ENCODE measurements around the gene TMEM204. TPM values are rescaled to one million over a fixed set of nuclear protein-coding genes. Genes with fewer than 3 reads are reported as not detected.

TMEM204 gene
- total RNA-seq, 1 experiment from 2014 or later: not detected

DNA sequence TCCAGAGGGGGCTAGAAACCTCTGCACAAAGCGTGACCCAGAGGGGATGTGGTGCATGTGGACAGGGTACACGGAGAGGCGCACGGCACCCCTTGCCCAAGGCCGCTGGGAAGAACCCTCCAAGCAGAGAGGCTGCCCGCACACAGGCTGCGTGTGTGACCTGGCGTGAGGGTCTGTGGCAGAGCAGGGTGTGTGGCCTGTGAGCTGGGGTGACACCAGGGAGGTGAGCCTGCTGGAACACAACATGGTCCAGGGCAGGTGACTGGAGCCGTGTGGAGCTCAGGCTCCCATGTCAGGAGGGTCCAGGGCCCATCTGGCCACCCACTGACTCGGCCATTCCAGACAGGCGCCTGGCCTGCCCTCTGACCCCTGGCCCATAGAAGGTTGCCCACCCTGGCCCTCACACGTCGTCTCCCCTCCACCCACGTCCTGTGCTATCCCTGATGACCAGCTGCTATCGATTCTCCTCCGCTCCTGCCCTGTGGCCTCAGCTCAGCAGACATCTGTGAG lies 14.8 kb upstream of the TMEM204 start:
- no peak for DNase-seq (ENCODE audit: low spot score)
- no peak overlapping the region for H3K4me3 ChIP-seq (ENCODE audit: low read depth, low read length, poor library complexity, severe bottlenecking)
- H3K4me1 ChIP-seq (ENCODE audit: insufficient read depth, low read length, poor library complexity, severe bottlenecking): no peaks in the 10 kb centered on the region
- no peaks in the 10 kb centered on the region for H3K36me3 ChIP-seq (ENCODE audit: insufficient read depth, low read length, poor library complexity, severe bottlenecking)
- H3K27me3 ChIP-seq (replicated peaks; ENCODE audit: insufficient read depth, low read depth, low read length, poor library complexity): no peaks in the 10 kb centered on the region
- intact Hi-C loops (cut with micrococcal nuclease; ENCODE audit: unreplicated experiment): no loop called here
- POLR2A ChIA-PET (ENCODE audit: low non-redundant PET): no interaction called here
- no peak for TF ChIP-seq EZH2 (IDR thresholded peaks at IDR 0.05; ENCODE audit: borderline replicate concordance, low read depth, low read length, poor library complexity, severe bottlenecking)
- TF ChIP-seq, protein P1, sequence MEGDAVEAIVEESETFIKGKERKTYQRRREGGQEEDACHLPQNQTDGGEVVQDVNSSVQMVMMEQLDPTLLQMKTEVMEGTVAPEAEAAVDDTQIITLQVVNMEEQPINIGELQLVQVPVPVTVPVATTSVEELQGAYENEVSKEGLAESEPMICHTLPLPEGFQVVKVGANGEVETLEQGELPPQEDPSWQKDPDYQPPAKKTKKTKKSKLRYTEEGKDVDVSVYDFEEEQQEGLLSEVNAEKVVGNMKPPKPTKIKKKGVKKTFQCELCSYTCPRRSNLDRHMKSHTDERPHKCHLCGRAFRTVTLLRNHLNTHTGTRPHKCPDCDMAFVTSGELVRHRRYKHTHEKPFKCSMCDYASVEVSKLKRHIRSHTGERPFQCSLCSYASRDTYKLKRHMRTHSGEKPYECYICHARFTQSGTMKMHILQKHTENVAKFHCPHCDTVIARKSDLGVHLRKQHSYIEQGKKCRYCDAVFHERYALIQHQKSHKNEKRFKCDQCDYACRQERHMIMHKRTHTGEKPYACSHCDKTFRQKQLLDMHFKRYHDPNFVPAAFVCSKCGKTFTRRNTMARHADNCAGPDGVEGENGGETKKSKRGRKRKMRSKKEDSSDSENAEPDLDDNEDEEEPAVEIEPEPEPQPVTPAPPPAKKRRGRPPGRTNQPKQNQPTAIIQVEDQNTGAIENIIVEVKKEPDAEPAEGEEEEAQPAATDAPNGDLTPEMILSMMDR (conservative IDR thresholded peaks at IDR 0.05; ENCODE audit: low read depth, low read length): no peak
- peaks cover 8% of the 10 kb centered on the region for H3K9me3 ChIP-seq (ENCODE audit: low read depth, low read length, poor library complexity, severe bottlenecking)
- no TSS peak for BruUV-seq (replicated peaks)
- CTCF ChIA-PET: no interaction called here
- no peak overlapping the region for H3K27ac ChIP-seq (ENCODE audit: low read depth, low read length, poor library complexity, severe bottlenecking)

DNA sequence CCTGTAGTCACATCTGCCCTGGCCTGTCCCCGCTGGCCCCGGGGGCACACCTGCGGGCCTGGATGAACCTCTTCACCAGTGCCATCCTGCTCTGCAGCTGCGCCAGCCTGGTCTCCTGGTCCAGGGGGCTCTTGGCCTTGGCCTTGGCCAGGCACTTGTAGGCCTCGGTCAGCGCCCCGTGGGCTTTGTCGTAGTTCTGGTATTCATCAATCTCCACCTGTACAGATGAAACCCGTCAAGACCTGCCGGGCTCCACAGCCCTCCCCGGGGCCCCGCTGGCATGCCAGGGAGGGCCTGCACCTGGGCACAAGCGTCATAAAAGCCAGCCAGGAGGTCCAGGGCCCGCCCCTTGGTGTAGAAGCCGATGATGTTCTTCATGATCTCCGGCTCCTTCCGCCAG lies 13.6 kb upstream of the TMEM204 start:
- CTCF ChIA-PET: no interaction called here

DNA sequence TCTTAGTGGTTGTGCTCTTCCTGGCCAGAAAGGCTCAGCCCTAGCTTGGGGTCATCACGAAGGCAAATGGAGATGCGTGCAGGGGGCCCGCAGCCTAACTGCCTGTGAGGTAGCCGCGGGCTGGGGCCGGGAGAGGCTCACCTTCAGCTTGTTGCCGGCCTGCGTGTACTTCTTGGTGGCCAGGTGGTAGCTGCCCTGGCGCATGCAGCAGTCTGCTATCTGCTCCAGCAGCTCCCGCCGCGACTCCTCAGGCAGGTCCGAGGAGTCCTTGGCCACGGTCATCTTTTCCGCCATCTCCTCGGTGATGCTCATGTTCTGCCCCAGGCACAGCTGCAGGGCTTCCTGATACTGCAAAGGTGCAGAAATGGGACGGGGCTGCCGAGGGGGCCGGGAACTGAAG lies 13.0 kb upstream of the TMEM204 start:
- H3K4me3 ChIP-seq (ENCODE audit: low read depth, low read length, poor library complexity, severe bottlenecking): no peak overlapping the region
- TF ChIP-seq EZH2 (IDR thresholded peaks at IDR 0.05; ENCODE audit: borderline replicate concordance, low read depth, low read length, poor library complexity, severe bottlenecking): no peak
- TF ChIP-seq, protein P1 (conservative IDR thresholded peaks at IDR 0.05; ENCODE audit: low read depth, low read length): no peak
- no peak overlapping the region for H3K27ac ChIP-seq (ENCODE audit: low read depth, low read length, poor library complexity, severe bottlenecking)
- no peak for DNase-seq (ENCODE audit: low spot score)
- BruUV-seq (replicated peaks): no TSS peak
- H3K36me3 ChIP-seq (ENCODE audit: insufficient read depth, low read length, poor library complexity, severe bottlenecking): no peaks in the 10 kb centered on the region
- H3K4me1 ChIP-seq (ENCODE audit: insufficient read depth, low read length, poor library complexity, severe bottlenecking): no peaks in the 10 kb centered on the region
- CTCF ChIA-PET: no interaction called here
- intact Hi-C loops (cut with micrococcal nuclease; ENCODE audit: unreplicated experiment): no loop called here
- no peaks in the 10 kb centered on the region for H3K27me3 ChIP-seq (replicated peaks; ENCODE audit: insufficient read depth, low read depth, low read length, poor library complexity)
- no peaks in the 10 kb centered on the region for H3K9me3 ChIP-seq (ENCODE audit: low read depth, low read length, poor library complexity, severe bottlenecking)
- POLR2A ChIA-PET (ENCODE audit: low non-redundant PET): no interaction called here

More for the DNA sequence above, 13.6 kb upstream of the TMEM204 start:
- TF ChIP-seq EZH2 (IDR thresholded peaks at IDR 0.05; ENCODE audit: borderline replicate concordance, low read depth, low read length, poor library complexity, severe bottlenecking): no peak
- TF ChIP-seq, protein P1 (conservative IDR thresholded peaks at IDR 0.05; ENCODE audit: low read depth, low read length): no peak
- intact Hi-C loops (cut with micrococcal nuclease; ENCODE audit: unreplicated experiment): no loop called here
- H3K27ac ChIP-seq (ENCODE audit: low read depth, low read length, poor library complexity, severe bottlenecking): no peak overlapping the region
- no peaks in the 10 kb centered on the region for H3K36me3 ChIP-seq (ENCODE audit: insufficient read depth, low read length, poor library complexity, severe bottlenecking)
- H3K27me3 ChIP-seq (replicated peaks; ENCODE audit: insufficient read depth, low read depth, low read length, poor library complexity): no peaks in the 10 kb centered on the region
- peaks cover 4% of the 10 kb centered on the region for H3K9me3 ChIP-seq (ENCODE audit: low read depth, low read length, poor library complexity, severe bottlenecking)
- no peak for DNase-seq (ENCODE audit: low spot score)
- BruUV-seq (replicated peaks): no TSS peak
- H3K4me1 ChIP-seq (ENCODE audit: insufficient read depth, low read length, poor library complexity, severe bottlenecking): no peaks in the 10 kb centered on the region
- POLR2A ChIA-PET (ENCODE audit: low non-redundant PET): no interaction called here
- no peak overlapping the region for H3K4me3 ChIP-seq (ENCODE audit: low read depth, low read length, poor library complexity, severe bottlenecking)
